GM18526 (cell line): ENCODE results near the gene EHD4.

Source experiments
- POLR2A ChIP-seq: IDR thresholded peaks from 3 replicates; pipeline ENCODE4 v1.6.1; 2011; ENCODE audit not compliant: insufficient read length; ENCODE audit errors: extremely low read depth

The EHD4 gene

GRCh38 chr15:41958002-41958420, 14.3 kb downstream of the EHD4 start:
- TF ChIP-seq POLR2A, result no peak

GRCh38 chr15:41957021-41957897, 15.1 kb downstream of the EHD4 start:
- TF ChIP-seq POLR2A, result no peak

GRCh38 chr15:41955807-41956525, 16.4 kb downstream of the EHD4 start:
- TF ChIP-seq POLR2A, result no peak

- no peak for TF ChIP-seq POLR2A
Measured at GRCh38 chr15:41955100-41955499, 17.3 kb downstream of the EHD4 start.

GRCh38 chr15:41954036-41954435, 18.3 kb downstream of the EHD4 start:
- TF ChIP-seq POLR2A, result no peak

- no peak for TF ChIP-seq POLR2A
Measured at GRCh38 chr15:41952013-41952563, 20.3 kb downstream of the EHD4 start.

- no peak for TF ChIP-seq POLR2A
Measured at GRCh38 chr15:41951571-41951970, 20.8 kb downstream of the EHD4 start.

GRCh38 chr15:41950489-41950888, 21.9 kb downstream of the EHD4 start:
- no peak for TF ChIP-seq POLR2A

GRCh38 chr15:41950127-41950483, 22.3 kb downstream of the EHD4 start:
- TF ChIP-seq POLR2A, result no peak

- no peak for TF ChIP-seq POLR2A
Measured at GRCh38 chr15:41949401-41950126, 22.8 kb downstream of the EHD4 start.

- no peak for TF ChIP-seq POLR2A
Measured at GRCh38 chr15:41948490-41948889, 23.9 kb downstream of the EHD4 start.

- no peak for TF ChIP-seq POLR2A
Measured at GRCh38 chr15:41946970-41947369, 25.4 kb downstream of the EHD4 start.

- TF ChIP-seq POLR2A, result no peak
Measured at GRCh38 chr15:41945731-41946130, 26.6 kb downstream of the EHD4 start.

- no peak for TF ChIP-seq POLR2A
Measured at GRCh38 chr15:41945221-41945620, 27.1 kb downstream of the EHD4 start.

- TF ChIP-seq POLR2A, result no peak
Measured at GRCh38 chr15:41944313-41944940, 27.9 kb downstream of the EHD4 start.
